ENCODE measurements around the gene ZBTB44.
"Not testable (repeated sequence)": the region's sequence is repeated elsewhere in the genome, so short reads cannot be mapped to it uniquely, and the experiment has no call there.

Gene ZBTB44

GRCh38 chr11:130314750-130315285, at the start of gene ZBTB44:
TSS of gene ZBTB44 (minus strand) at chr11:130314917. CDS start at chr11:130261873, 53,044 bp downstream.
- DNase-seq (ENCODE audit: low spot score): peak; percentile 92

- no peak for DNase-seq (ENCODE audit: low spot score)
Measured at GRCh38 chr11:130359419-130359818, 44.7 kb upstream of the ZBTB44 start.

- DNase-seq (ENCODE audit: low spot score): no peak
Measured at GRCh38 chr11:130358398-130358797, 43.7 kb upstream of the ZBTB44 start.

GRCh38 chr11:130347261-130347660, 32.5 kb upstream of the ZBTB44 start:
- no peak for DNase-seq (ENCODE audit: low spot score)

GRCh38 chr11:130344841-130345240, 30.1 kb upstream of the ZBTB44 start:
- DNase-seq (ENCODE audit: low spot score): no peak

- peak; percentile 58 for DNase-seq (ENCODE audit: low spot score)
Measured at GRCh38 chr11:130340671-130341319, 26.1 kb upstream of the ZBTB44 start.

- DNase-seq (ENCODE audit: low spot score): no peak
Measured at GRCh38 chr11:130338667-130339066, 23.9 kb upstream of the ZBTB44 start.

GRCh38 chr11:130337281-130338089, 22.8 kb upstream of the ZBTB44 start:
- DNase-seq (ENCODE audit: low spot score): no peak

GRCh38 chr11:130331397-130331796, 16.7 kb upstream of the ZBTB44 start:
- DNase-seq (ENCODE audit: low spot score): not testable (repeated sequence)

- no peak for DNase-seq (ENCODE audit: low spot score)
Measured at GRCh38 chr11:130330101-130330684, 15.5 kb upstream of the ZBTB44 start.

- no peak for DNase-seq (ENCODE audit: low spot score)
Measured at GRCh38 chr11:130328420-130328819, 13.7 kb upstream of the ZBTB44 start.

- DNase-seq (ENCODE audit: low spot score): no peak
Measured at GRCh38 chr11:130327716-130328115, 13.0 kb upstream of the ZBTB44 start.

GRCh38 chr11:130325691-130326090, 11.0 kb upstream of the ZBTB44 start:
- no peak for DNase-seq (ENCODE audit: low spot score)

GRCh38 chr11:130323452-130324450, 9.0 kb upstream of the ZBTB44 start:
- DNase-seq (ENCODE audit: low spot score): no peak

- DNase-seq (ENCODE audit: low spot score): no peak
Measured at GRCh38 chr11:130322126-130322525, 7.4 kb upstream of the ZBTB44 start.

GRCh38 chr11:130318031-130318673, 3.4 kb upstream of the ZBTB44 start:
- DNase-seq (ENCODE audit: low spot score): no peak

- peak; percentile 59 for DNase-seq (ENCODE audit: low spot score)
Measured at GRCh38 chr11:130315354-130315970, 745 bp upstream of the ZBTB44 start.

GRCh38 chr11:130314184-130314749, 450 bp downstream of the ZBTB44 start:
- DNase-seq (ENCODE audit: low spot score): peak; percentile 54

- DNase-seq (ENCODE audit: low spot score): peak; percentile 17
Measured at GRCh38 chr11:130313383-130314183, 1.1 kb downstream of the ZBTB44 start.
